K562 (cell line): ENCODE results near the gene BCL7C. TPM values are rescaled to one million over a fixed set of nuclear protein-coding genes. Genes with fewer than 3 reads are reported as not detected.

Source experiments
- ATAC-seq: fragments of 200-7000 bp; cut with Tn5 transposase; 3 replicates; pipeline ENCODE4 v1.9.1; 2020; ENCODE audit warnings: moderate library complexity
- BruUV-seq: library from RNA; stranded (reverse); fragments of 400-500 nt; replicated peaks from 2 replicates; lab custom pipeline; 2021; lab: Mats Ljungman, UMichigan
- CTCF ChIA-PET: fragments of 300-600 bp; formaldehyde crosslinking; extraction: SDS; loops from one replicate; lab custom pipeline; 2021; ENCODE audit warnings: low intra/inter-chr PET ratio; lab: Yijun Ruan, JAX
- POLR2A ChIA-PET: fragments of 300-600, 350-650 bp; sonication (Branson Sonifier 250); formaldehyde crosslinking; extraction: SDS; loops from one replicate; lab custom pipeline; 2021; ENCODE audit warnings: antibody characterized with exemption, inconsistent platforms; lab: Yijun Ruan, JAX
- DNase-seq, 4 experiments: peaks; one replicate each; pipeline versions ENCODE4 v3.0.0 to v3.0.0-alpha.2; 2011 to 2018; ENCODE audit warnings: low spot score in 3 of 4, mixed read lengths in 3 of 4; ENCODE audit errors: extremely low read depth in 1 of 4
- FAIRE-seq: peaks from 2 replicates; lab custom pipeline; 2011; peaks lifted over from hg19 to GRCh38; lab: Jason Lieb, UNC
- H2AFZ ChIP-seq: 2 replicates; pipeline ENCODE4 v1.6.0; 2011; ENCODE audit warnings: low read depth, low read length, control low read depth, inconsistent platforms
- H3K27ac ChIP-seq: fragments of 200-600 bp; 3 replicates; pipeline ENCODE4 v1.8.0; 2011; ENCODE audit warnings: low read depth, mild to moderate bottlenecking, control low read depth, inconsistent platforms, low read length, moderate library complexity, mixed read lengths; ENCODE audit errors: extremely low read depth
- H3K27me3 ChIP-seq, 2 experiments: fragments of 300-600 bp in 1 of 2; 2 replicates in 1 of 2; 3 replicates in 1 of 2; pipeline versions ENCODE4 v1.6.0 to v1.8.0; 2011; ENCODE audit warnings: inconsistent platforms in 2 of 2, low read length in 2 of 2, mild to moderate bottlenecking in 1 of 2, mixed read lengths in 1 of 2, moderate library complexity in 1 of 2; ENCODE audit not compliant: control insufficient read depth in 2 of 2, insufficient read depth in 2 of 2
- H3K36me3 ChIP-seq: fragments of 300-600 bp; 3 replicates; pipeline ENCODE4 v1.8.0; 2011; ENCODE audit warnings: mild to moderate bottlenecking, low read length, inconsistent platforms; ENCODE audit not compliant: control insufficient read depth, insufficient read depth
- H3K4me1 ChIP-seq, 2 experiments: fragments of 200-600 bp in 1 of 2; replicated peaks in 1 of 2; 2 replicates in 1 of 2; 3 replicates in 1 of 2; pipeline versions ENCODE4 v1.5.1 to v1.8.0; 2011; ENCODE audit warnings: inconsistent platforms in 2 of 2, low read length in 2 of 2, mild to moderate bottlenecking in 1 of 2, mixed read lengths in 1 of 2, moderate library complexity in 1 of 2; ENCODE audit not compliant: control insufficient read depth in 2 of 2, insufficient read depth in 2 of 2
- H3K4me2 ChIP-seq: 2 replicates; pipeline ENCODE4 v1.6.1; 2011; ENCODE audit warnings: low read length, control low read depth, inconsistent platforms, mixed read lengths; ENCODE audit not compliant: insufficient read depth
- H3K4me3 ChIP-seq: fragments of 200-600 bp; sonication (generic), shearing (Covaris generic); 2 replicates; pipeline ENCODE4 v1.5.1; 2016; ENCODE audit warnings: control low read depth, inconsistent platforms
- H3K79me2 ChIP-seq: fragments of 200-600 bp; 3 replicates; pipeline ENCODE4 v1.8.0; 2011; ENCODE audit warnings: low read length, inconsistent platforms; ENCODE audit not compliant: control insufficient read depth, insufficient read depth
- H3K9ac ChIP-seq, 2 experiments: 2 replicates each; pipeline versions ENCODE4 v1.6.0 to v1.6.1; 2011; ENCODE audit warnings: low read depth in 2 of 2, low read length in 2 of 2, control low read depth in 1 of 2, inconsistent platforms in 1 of 2, mild to moderate bottlenecking in 1 of 2, mixed read lengths in 1 of 2; ENCODE audit not compliant: insufficient read depth in 1 of 2
- H3K9me1 ChIP-seq: one replicate; pipeline ENCODE4 v1.6.0; 2011; ENCODE audit warnings: inconsistent platforms, mild to moderate bottlenecking, low read length, moderate library complexity; ENCODE audit not compliant: control insufficient read depth, insufficient read depth
- H3K9me3 ChIP-seq: replicated peaks from 2 replicates; pipeline ENCODE4 v1.5.1; 2011; ENCODE audit warnings: low read depth, low read length, inconsistent platforms; ENCODE audit not compliant: control insufficient read depth, insufficient read depth
- H4K20me1 ChIP-seq: replicated peaks from 2 replicates; pipeline ENCODE4 v1.6.1; 2011; ENCODE audit warnings: low read length, inconsistent platforms, mixed read lengths; ENCODE audit not compliant: control insufficient read depth, insufficient read depth
- CREB1 ChIP-seq, 2 experiments: sonication (generic) in 1 of 2; formaldehyde crosslinking in 1 of 2; IDR thresholded peaks; 2 replicates each; pipeline versions ENCODE4 v1.6.1 to v1.8.0; 2012 to 2022; ENCODE audit warnings: inconsistent platforms in 1 of 2, mild to moderate bottlenecking in 1 of 2, missing genetic modification reagents in 1 of 2, moderate library complexity in 1 of 2
- MYNN ChIP-seq, 2 experiments: sonication (generic); formaldehyde crosslinking in 1 of 2; IDR thresholded peaks; 2 replicates each; pipeline versions ENCODE4 v1.5.0 to v1.6.1; 2016 to 2020; ENCODE audit warnings: antibody characterized with exemption in 1 of 2, missing genetic modification reagents in 1 of 2
- ZBTB7A ChIP-seq: IDR thresholded peaks from 2 replicates; pipeline ENCODE4 v1.6.1; 2011; ENCODE audit warnings: low read depth, mild to moderate bottlenecking, low read length, moderate library complexity, borderline replicate concordance; ENCODE audit not compliant: control insufficient read depth
- ZNF165 ChIP-seq: fragments of 250-450 bp; sonication (Bioruptor Pico); IDR thresholded peaks from 2 replicates; pipeline ENCODE4 v1.4.0; 2020; ENCODE audit warnings: borderline replicate concordance
- WGBS: fragments of 100-300 bp; shearing (Covaris generic); methylation state at CpG from one replicate; pipeline ENCODE4 v1.1.6; 2016; ENCODE audit warnings: low coverage, mixed read lengths; ENCODE audit not compliant: insufficient coverage; ENCODE audit errors: missing lambda C conversion rate; 5-methylcytosine and 5-hydroxymethylcytosine counted together
- in situ Hi-C: fragments of 300-500 bp; cut with MboI; formaldehyde crosslinking; loops from 4 replicates; pipeline ENCODE4 v1.15.0; 2018; ENCODE audit warnings: inconsistent platforms, mixed read lengths
- intact Hi-C: fragments of 100-400 bp; cut with micrococcal nuclease; formaldehyde crosslinking; loops from 2 replicates; pipeline ENCODE4 v1.14.2; 2022
- polyA plus RNA-seq, 8 experiments: library from polyadenylated mRNA; depleted of rRNA in 4 of 8; stranded (reverse) in 5 of 8; unstranded in 3 of 8; fragments of >200 nt; fragmentation: Nextera tagmentation in 2 of 8; fragmentation: Illumina TruSeq in 1 of 8; extraction: Ambion mirVana in 2 of 8; extraction: Trizol in 1 of 8; gene quantifications; 2 replicates each; pipeline versions ENCODE4 v1.2.1 to v1.2.3, GENCODE V29; 2011 to 2014; ENCODE audit warnings: inconsistent platforms in 1 of 8, missing spikeins in 1 of 8
- total RNA-seq, 7 experiments: library from RNA; depleted of rRNA in 6 of 7; stranded (reverse); fragments of >200 nt in 6 of 7; fragmentation: Illumina TruSeq in 2 of 7; extraction: Trizol in 2 of 7; gene quantifications; 2 replicates each; pipeline versions ENCODE4 v1.2.1 to v1.2.3, GENCODE V29; 2011 to 2021; ENCODE audit warnings: low replicate concordance in 1 of 7
- TF ChIP-seq, protein P1 (sequence below): sonication (generic); formaldehyde crosslinking; IDR thresholded peaks from 2 replicates; pipeline ENCODE4 v1.8.0; 2022; ENCODE audit warnings: missing genetic modification reagents, mild to moderate bottlenecking, moderate library complexity, borderline replicate concordance

Gene BCL7C
- total and polyA plus RNA-seq, 9 of the 15 experiments (the other 6 are each of a cell fraction or from before 2014, with no cell fraction given) = 1.7 to 85.8 (median 19.6) TPM

DNA sequence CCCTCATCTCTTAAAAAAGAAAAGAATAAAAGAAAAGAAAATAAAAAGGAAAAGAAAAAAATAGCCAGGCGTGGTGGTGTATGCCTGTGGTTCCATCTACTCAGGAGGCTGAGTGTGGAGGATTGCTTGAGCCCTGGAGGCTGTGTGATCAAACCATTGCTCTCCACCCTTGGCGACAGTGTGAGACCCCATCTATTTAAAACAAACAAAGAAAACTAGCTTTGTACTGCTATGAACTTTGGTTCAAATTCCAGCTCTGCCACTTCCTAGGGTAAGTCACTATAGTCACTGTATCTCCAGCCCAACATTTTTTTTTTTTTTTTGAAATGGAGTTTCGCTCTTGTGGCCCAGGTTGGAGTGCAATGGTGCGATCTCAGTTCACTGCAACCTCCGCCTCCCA is 6.7 kb upstream of the BCL7C start:
- ATAC-seq (no peak), FAIRE-seq (no peak), DNase-seq (no peak)
- Histone ChIP-seq H4K20me1 (no peaks in the 10 kb centered on the region), H3K4me2 (no peak overlapping the region), H3K36me3 (no peaks in the 10 kb centered on the region; the same call in 2 of the 3 replicates), H3K4me3 (no peak overlapping the region), H3K4me1 (peaks cover 36 to 50% of the 10 kb centered on the region in 2 experiments), H2AFZ (no peak overlapping the region), H3K27ac (no peak overlapping the region), H3K27me3 (no peaks in the 10 kb centered on the region), H3K9me1 (no peaks in the 10 kb centered on the region), H3K79me2 (no peaks in the 10 kb centered on the region), H3K9ac (no peak overlapping the region), H3K9me3 (no peaks in the 10 kb centered on the region)
- ChIA-PET POLR2A (interaction anchor here (0.6 to 1.3 kb wide), 4 partner anchors 26 to 343 kb away, joined by 3 read pairs; no protein-coding TSS in a partner anchor), CTCF (interaction anchor here (1.4 kb wide), 1 partner anchor 56 kb away, joined by 3 read pairs; no protein-coding TSS in a partner anchor)
- no peak for TF ChIP-seq CREB1 (IDR thresholded peaks at IDR 0.05)
- TF ChIP-seq CREB1 (CRISPR knock-in tag; IDR thresholded peaks at IDR 0.05) = no peak
- TF ChIP-seq ZBTB7A = no peak
- no peak for TF ChIP-seq ZNF165 (CRISPR knock-in tag)
- TF ChIP-seq, protein P1, sequence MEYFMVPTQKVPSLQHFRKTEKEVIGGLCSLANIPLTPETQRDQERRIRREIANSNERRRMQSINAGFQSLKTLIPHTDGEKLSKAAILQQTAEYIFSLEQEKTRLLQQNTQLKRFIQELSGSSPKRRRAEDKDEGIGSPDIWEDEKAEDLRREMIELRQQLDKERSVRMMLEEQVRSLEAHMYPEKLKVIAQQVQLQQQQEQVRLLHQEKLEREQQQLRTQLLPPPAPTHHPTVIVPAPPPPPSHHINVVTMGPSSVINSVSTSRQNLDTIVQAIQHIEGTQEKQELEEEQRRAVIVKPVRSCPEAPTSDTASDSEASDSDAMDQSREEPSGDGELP (CRISPR knock-in tag) = no peak
- TF ChIP-seq MYNN (IDR thresholded peaks at IDR 0.05) = no peak
- TF ChIP-seq MYNN (CRISPR knock-in tag; IDR thresholded peaks at IDR 0.05) = no peak
- no TSS peak for BruUV-seq
- 94% methylated on average over 4 of the region's 5 CpGs for WGBS
- intact Hi-C loops (no loop called here), in situ Hi-C loops (loop anchor here (10.0 kb wide), 1 partner anchor 56 kb away; no protein-coding TSS in a partner anchor)
